ENCODE measurements around the gene METTL21A. TPM values are rescaled to one million over a fixed set of nuclear protein-coding genes. Genes with fewer than 3 reads are reported as not detected.

The METTL21A gene
- total RNA-seq, 1 experiment from 2014 or later = 20.9 TPM

DNA sequence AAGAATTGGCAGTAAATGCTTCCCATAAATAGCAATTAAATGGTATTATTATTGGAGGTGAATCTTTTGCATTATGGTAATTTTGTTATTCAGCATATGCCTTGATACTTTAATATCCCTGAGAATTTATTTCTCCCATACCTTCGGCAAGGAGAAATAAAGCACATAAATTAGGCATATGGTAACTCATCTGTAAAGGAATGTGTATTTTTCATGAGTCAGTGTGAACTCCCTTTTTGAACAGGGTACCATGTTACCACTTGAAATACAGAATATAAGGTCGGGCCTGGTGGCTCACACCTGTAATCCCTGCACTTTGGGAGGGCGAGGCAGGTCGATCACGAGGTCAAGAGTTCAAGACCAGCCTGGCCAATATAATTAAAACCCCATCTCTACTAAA is 18.4 kb downstream of the METTL21A start:
- BruUV-seq (replicated peaks) = no TSS peak
- ChIA-PET CTCF (no interaction called here), POLR2A (no interaction called here)
- DNase-seq (ENCODE audit: low read depth, low spot score) (no peak), ATAC-seq (no peak)
- in situ Hi-C loops (cut with HindIII; ENCODE audit: low pct_unique_long_range_greater_than_20kb, low sequenced_read_pairs) (no loop called here), intact Hi-C loops (cut with micrococcal nuclease; ENCODE audit: unreplicated experiment) (no loop called here)
- Histone ChIP-seq H3K27ac (ENCODE audit: low read length) (no peak overlapping the region), H3K27me3 (ENCODE audit: control insufficient read depth, insufficient read depth, low read length) (no peaks in the 10 kb centered on the region), H3K4me1 (ENCODE audit: control insufficient read depth, insufficient read depth, low read length) (no peaks in the 10 kb centered on the region), H3K4me3 (ENCODE audit: low read depth in 2 of 2, low read length in 2 of 2) (no peak overlapping the region), H3K36me3 (ENCODE audit: control insufficient read depth, insufficient read depth, low read length) (no peaks in the 10 kb centered on the region; the same call in 1 of the 2 replicates), H3K9me3 (ENCODE audit: control insufficient read depth, insufficient read depth, low read depth, low read length) (no peaks in the 10 kb centered on the region)
- TF ChIP-seq, protein P1, sequence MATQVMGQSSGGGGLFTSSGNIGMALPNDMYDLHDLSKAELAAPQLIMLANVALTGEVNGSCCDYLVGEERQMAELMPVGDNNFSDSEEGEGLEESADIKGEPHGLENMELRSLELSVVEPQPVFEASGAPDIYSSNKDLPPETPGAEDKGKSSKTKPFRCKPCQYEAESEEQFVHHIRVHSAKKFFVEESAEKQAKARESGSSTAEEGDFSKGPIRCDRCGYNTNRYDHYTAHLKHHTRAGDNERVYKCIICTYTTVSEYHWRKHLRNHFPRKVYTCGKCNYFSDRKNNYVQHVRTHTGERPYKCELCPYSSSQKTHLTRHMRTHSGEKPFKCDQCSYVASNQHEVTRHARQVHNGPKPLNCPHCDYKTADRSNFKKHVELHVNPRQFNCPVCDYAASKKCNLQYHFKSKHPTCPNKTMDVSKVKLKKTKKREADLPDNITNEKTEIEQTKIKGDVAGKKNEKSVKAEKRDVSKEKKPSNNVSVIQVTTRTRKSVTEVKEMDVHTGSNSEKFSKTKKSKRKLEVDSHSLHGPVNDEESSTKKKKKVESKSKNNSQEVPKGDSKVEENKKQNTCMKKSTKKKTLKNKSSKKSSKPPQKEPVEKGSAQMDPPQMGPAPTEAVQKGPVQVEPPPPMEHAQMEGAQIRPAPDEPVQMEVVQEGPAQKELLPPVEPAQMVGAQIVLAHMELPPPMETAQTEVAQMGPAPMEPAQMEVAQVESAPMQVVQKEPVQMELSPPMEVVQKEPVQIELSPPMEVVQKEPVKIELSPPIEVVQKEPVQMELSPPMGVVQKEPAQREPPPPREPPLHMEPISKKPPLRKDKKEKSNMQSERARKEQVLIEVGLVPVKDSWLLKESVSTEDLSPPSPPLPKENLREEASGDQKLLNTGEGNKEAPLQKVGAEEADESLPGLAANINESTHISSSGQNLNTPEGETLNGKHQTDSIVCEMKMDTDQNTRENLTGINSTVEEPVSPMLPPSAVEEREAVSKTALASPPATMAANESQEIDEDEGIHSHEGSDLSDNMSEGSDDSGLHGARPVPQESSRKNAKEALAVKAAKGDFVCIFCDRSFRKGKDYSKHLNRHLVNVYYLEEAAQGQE (IDR thresholded peaks at IDR 0.05; ENCODE audit: insufficient read depth in 1 of 2, low read depth in 2 of 2, low read length in 1 of 2) = no peak
- TF ChIP-seq CTCF (IDR thresholded peaks at IDR 0.05) (no peak), TCF7L2 (IDR thresholded peaks at IDR 0.05; ENCODE audit: low read depth, low read length) (no peak), SIN3A (IDR thresholded peaks at IDR 0.05; ENCODE audit: borderline replicate concordance, insufficient read depth, low read depth, low read length) (no peak)

- TF ChIP-seq CTCF (IDR thresholded peaks at IDR 0.05) (no peak), POLR2AphosphoS5 (IDR thresholded peaks at IDR 0.05; ENCODE audit: low read depth, low read length) (no peak), SIN3A (IDR thresholded peaks at IDR 0.05; ENCODE audit: borderline replicate concordance, insufficient read depth, low read depth, low read length) (no peak), TCF7L2 (IDR thresholded peaks at IDR 0.05; ENCODE audit: low read depth, low read length) (no peak)
- TF ChIP-seq, protein P1 (IDR thresholded peaks at IDR 0.05; ENCODE audit: insufficient read depth in 1 of 2, low read depth in 2 of 2, low read length in 1 of 2) = no peak
- H3K36me3 ChIP-seq (ENCODE audit: control insufficient read depth, insufficient read depth, low read length) = no peaks in the 10 kb centered on the region; the same call in 1 of the 2 replicates
- ChIA-PET CTCF (no interaction called here), POLR2A (no interaction called here)
- no peaks in the 10 kb centered on the region for H3K9me3 ChIP-seq (ENCODE audit: control insufficient read depth, insufficient read depth, low read depth, low read length)
- no peaks in the 10 kb centered on the region for H3K4me1 ChIP-seq (ENCODE audit: control insufficient read depth, insufficient read depth, low read length)
- no peak overlapping the region for H3K4me3 ChIP-seq (ENCODE audit: low read depth in 2 of 2, low read length in 2 of 2)
- BruUV-seq (replicated peaks) = no TSS peak
- DNase-seq (ENCODE audit: low read depth, low spot score) = no peak
- H3K27ac ChIP-seq (ENCODE audit: low read length) = no peak overlapping the region
- no peaks in the 10 kb centered on the region for H3K27me3 ChIP-seq (ENCODE audit: control insufficient read depth, insufficient read depth, low read length)
- intact Hi-C loops (cut with micrococcal nuclease; ENCODE audit: unreplicated experiment) = no loop called here
- no peak for ATAC-seq
- in situ Hi-C loops (cut with HindIII; ENCODE audit: low pct_unique_long_range_greater_than_20kb, low sequenced_read_pairs) = no loop called here
Observed at GRCh38 chr2:207606399-207606798, 18.8 kb downstream of the METTL21A start.
